GM23248 (cell line): Measurements from ENCODE around the gene FBXO24.

ENCODE experiments used
- EZH2 ChIP-seq: fragments of 200-600 bp; sonication (generic); IDR thresholded peaks from 2 replicates; pipeline ENCODE4 v1.6.1; 2018; ENCODE audit warnings: antibody characterized with exemption, mild to moderate bottlenecking; ENCODE audit not compliant: insufficient read depth, poor library complexity, severe bottlenecking
- EZH2phosphoT487 ChIP-seq: fragments of 200-600 bp; sonication (generic); IDR thresholded peaks from 2 replicates; pipeline ENCODE4 v1.6.1; 2018; ENCODE audit warnings: antibody characterized with exemption, moderate library complexity, mild to moderate bottlenecking, low read depth; ENCODE audit not compliant: insufficient read depth

DNA sequence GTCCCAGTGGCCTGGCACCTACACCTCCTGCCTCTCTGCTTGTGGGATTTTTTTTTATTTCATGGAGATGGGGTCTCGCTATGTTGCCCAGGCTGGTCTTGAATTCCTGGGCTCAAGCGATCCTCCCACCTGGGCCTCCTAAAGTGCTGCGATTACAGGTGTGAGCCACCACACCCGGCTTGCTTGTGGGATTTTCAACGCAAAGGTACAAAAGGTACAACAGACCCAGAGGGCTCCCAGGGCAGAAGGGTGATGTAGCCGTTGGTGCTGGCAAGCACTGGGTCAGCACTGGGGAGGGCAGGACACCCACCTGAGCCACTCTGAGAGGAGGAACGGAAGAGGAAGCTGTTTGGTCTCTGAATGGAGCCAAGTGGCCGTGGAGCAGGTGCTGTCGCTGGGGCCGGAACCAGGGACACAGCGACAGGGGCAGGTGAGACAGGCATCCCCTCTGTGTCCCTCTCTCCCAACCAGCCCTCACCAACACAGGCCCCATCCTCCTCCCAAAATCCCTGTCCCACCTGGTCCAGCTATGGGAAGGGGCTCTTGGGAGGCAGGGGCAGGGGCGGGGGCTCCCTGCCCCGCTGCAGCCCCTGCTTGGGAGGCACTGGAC, 9.6 kb upstream of the FBXO24 start:
- no peak for TF ChIP-seq EZH2
- TF ChIP-seq EZH2phosphoT487: no peak
